Measurements from ENCODE around the gene PLPPR4. TPM values are rescaled to one million over a fixed set of nuclear protein-coding genes. Genes with fewer than 3 reads are reported as not detected.
"Not testable (repeated sequence)": the region's sequence is repeated elsewhere in the genome, so short reads cannot be mapped to it uniquely, and the experiment has no call there.

Gene PLPPR4
- total RNA-seq, 1 donor from 2014 or later = 0.12 TPM

DNA sequence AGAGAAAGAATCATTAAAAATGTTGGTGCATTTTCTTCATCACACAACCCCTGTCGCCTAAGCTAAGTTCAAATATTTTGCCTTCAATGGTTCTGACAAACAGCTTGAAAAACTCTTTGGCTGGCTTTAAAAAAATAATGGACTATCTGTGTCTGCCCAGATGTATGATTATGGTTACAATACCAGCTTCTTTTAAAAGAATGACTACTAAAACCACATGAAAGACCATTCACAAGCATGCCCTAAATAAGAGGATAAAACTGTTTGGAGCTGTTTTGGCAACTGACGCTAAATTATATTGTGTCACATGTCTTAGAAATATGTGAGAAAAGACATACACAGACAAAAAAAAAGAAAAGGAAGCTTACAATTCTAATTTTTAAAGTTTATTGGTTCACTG lies 23.7 kb upstream of the PLPPR4 start:
- TF ChIP-seq, protein P1, sequence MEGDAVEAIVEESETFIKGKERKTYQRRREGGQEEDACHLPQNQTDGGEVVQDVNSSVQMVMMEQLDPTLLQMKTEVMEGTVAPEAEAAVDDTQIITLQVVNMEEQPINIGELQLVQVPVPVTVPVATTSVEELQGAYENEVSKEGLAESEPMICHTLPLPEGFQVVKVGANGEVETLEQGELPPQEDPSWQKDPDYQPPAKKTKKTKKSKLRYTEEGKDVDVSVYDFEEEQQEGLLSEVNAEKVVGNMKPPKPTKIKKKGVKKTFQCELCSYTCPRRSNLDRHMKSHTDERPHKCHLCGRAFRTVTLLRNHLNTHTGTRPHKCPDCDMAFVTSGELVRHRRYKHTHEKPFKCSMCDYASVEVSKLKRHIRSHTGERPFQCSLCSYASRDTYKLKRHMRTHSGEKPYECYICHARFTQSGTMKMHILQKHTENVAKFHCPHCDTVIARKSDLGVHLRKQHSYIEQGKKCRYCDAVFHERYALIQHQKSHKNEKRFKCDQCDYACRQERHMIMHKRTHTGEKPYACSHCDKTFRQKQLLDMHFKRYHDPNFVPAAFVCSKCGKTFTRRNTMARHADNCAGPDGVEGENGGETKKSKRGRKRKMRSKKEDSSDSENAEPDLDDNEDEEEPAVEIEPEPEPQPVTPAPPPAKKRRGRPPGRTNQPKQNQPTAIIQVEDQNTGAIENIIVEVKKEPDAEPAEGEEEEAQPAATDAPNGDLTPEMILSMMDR (conservative IDR thresholded peaks at IDR 0.05; ENCODE audit: low read depth, low read length) = no peak
- DNase-seq (ENCODE audit: low read depth) = no peak
- no peak overlapping the region for H3K4me3 ChIP-seq (ENCODE audit: low read depth, low read length)

DNA sequence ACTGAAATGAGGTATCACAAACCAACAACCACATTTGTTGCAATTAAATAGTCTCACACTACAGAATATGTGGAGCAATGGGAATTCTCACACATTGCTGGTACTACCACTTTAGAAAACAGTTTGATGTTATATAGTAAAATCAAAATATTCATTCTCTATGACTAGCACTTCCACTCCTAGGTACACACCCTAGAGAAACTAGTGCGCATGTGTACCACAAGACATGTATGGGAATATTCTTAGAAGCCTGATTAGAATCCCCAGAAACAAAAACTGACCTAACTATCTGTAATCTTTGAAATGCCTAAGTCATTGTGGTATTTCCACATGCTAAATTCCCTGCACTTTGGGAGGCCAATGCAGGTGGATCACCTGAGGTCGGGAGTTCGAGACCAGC lies 18.1 kb upstream of the PLPPR4 start:
- TF ChIP-seq, protein P1 (conservative IDR thresholded peaks at IDR 0.05; ENCODE audit: low read depth, low read length) = no peak
- no peak overlapping the region for H3K4me3 ChIP-seq (ENCODE audit: low read depth, low read length)

DNA sequence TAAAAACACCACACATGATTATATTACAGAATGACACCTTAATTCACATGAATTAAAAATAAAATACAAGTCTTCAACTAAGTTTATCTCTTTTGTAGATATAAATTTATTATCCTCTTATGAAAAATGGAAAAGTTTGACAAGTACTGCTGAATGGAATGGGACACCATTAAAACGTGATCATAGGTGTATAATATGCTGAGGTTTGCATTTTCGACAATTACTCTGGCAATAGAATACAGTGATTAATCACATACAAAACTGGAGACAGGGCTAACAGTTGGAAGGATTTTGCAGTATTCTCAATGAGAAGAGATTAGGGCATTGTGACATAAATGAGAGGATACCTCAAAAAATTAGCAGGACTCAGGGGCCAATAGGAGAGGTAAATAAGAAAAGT lies 17.1 kb upstream of the PLPPR4 start:
- H3K4me3 ChIP-seq (ENCODE audit: low read depth, low read length) = no peak overlapping the region
- TF ChIP-seq, protein P1 (conservative IDR thresholded peaks at IDR 0.05; ENCODE audit: low read depth, low read length) = no peak
- no peak for DNase-seq (ENCODE audit: low read depth)

More for the DNA sequence above, 18.1 kb upstream of the PLPPR4 start:
- no peak for DNase-seq (ENCODE audit: low read depth)

DNA sequence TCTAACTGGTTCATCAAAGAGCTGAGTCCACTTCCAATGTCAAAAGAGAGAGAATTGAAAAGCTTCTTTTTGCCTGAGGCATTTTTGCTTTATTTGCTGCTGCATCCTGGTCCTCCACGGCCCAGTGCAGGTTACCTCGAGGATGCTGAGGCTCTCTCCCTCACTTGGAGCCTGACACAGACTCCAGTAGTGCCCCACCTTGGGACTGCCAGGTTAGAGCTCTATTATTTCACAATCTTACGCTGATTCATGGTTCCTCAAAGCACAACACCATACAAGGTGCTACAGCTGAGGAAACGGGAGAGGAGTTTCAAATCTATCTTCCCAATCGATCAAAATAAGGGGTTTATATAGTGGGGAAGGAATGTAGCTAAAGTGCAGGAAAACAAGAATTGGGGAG lies 13.6 kb upstream of the PLPPR4 start:
- no peak overlapping the region for H3K4me3 ChIP-seq (ENCODE audit: low read depth, low read length)
- TF ChIP-seq, protein P1 (conservative IDR thresholded peaks at IDR 0.05; ENCODE audit: low read depth, low read length) = no peak
- DNase-seq (ENCODE audit: low read depth) = no peak

DNA sequence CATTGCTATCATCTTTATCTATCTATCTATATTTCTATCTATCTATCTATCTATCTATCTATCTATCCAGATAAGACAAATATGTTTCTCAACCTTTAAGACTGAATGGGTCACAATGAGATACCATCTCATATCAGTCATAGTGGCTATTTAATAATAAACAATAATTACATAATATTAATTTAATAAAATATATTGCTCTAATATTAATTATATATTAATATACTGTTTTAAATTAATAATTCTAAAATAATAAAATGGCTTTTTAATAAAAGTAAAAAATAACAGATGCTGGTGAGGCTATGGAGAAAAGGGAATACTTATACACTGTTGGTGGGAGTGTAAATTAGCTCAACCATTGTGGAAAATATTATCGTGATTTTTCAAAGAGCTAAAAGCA lies 13.0 kb upstream of the PLPPR4 start:
- no peak for DNase-seq (ENCODE audit: low read depth)
- TF ChIP-seq, protein P1 (conservative IDR thresholded peaks at IDR 0.05; ENCODE audit: low read depth, low read length) = no peak
- H3K4me3 ChIP-seq (ENCODE audit: low read depth, low read length) = no peak overlapping the region

DNA sequence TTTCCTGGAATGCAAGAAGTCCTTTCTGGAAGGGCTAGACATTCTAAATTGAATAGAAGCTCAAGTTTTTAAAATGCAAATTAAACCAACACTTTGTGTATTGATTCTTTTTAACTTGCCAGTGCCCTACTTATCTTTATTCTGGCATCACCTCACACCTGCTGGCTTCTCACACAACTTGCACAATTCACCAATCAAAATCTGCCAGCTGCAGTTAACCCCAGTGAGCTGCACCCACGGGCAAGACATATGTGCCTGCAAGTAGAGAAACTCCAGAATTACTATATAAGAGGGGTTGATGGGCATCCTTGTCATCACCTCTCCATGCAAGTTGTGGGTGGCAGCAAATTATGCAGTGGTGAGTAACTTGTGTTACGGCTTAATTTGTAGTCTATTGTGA lies 11.7 kb upstream of the PLPPR4 start:
- no peak for DNase-seq (ENCODE audit: low read depth)
- TF ChIP-seq, protein P1 (conservative IDR thresholded peaks at IDR 0.05; ENCODE audit: low read depth, low read length) = no peak
- no peak overlapping the region for H3K4me3 ChIP-seq (ENCODE audit: low read depth, low read length)

DNA sequence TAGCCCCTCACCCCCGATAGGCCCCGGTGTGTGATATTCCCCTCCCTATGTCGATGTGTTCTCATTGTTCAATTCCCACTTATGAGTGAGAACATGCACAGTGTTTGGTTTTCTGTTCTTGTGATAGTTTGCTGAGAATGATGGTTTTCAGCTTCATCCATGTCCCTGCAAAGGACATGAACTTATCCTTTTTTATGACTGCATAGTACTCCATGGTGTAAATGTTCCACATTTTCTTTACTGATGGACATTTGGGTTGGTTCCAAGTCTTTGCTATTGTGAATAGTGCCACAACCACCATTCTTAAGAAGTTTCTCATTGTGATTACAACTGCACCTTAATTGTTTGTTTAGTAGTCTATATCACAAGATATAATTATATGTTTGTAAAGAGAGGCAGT lies 3.9 kb upstream of the PLPPR4 start:
- not testable (repeated sequence) for DNase-seq (ENCODE audit: low read depth); H3K4me3 ChIP-seq (ENCODE audit: low read depth, low read length)

DNA sequence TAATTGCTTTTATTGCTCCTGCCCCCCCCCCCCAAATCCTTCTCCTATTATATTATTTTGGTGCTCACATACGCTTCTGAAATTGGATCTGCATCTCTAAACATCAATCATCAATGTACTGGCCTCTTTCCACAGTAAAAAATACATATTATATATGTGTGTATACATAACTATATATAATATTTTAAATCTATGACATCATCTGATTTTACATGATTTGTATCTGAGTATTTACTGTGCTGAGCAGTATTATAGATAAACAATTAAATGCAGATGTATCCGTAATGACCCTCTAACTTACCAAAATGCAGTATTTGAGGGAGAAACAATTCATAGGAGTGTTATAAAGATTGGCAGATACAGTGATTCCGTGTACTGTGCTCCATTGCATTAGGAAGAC lies 832 bp downstream of the PLPPR4 start:
- TF ChIP-seq, protein P1 (conservative IDR thresholded peaks at IDR 0.05; ENCODE audit: low read depth, low read length) = no peak
- DNase-seq (ENCODE audit: low read depth) = no peak
- no peak overlapping the region for H3K4me3 ChIP-seq (ENCODE audit: low read depth, low read length)

All from epithelial cell of proximal tubule (primary cell).